Activated naive CD4-positive, alpha-beta T cell treated with anti-CD3 and anti-CD28 coated beads for 36 hours (primary cell): ENCODE data around the gene CAPRIN2. TPM values are rescaled to one million over a fixed set of nuclear protein-coding genes. Genes with fewer than 3 reads are reported as not detected.

Experiments
- CTCF ChIA-PET: fragments of 350-600 bp; sonication (Branson Sonifier 250); formaldehyde crosslinking; loops from one replicate; lab custom pipeline; 2021; ENCODE audit warnings: antibody characterized with exemption; lab: Charles Lee
- DNase-seq: peaks from one replicate; pipeline ENCODE4 v3.0.0-alpha.2; 2020
- H3K27ac Mint-ChIP-seq: one replicate; pipeline ENCODE4 v1.8.0; 2021; ENCODE audit warnings: mild to moderate bottlenecking, mixed read lengths
- H3K27me3 Mint-ChIP-seq: one replicate; pipeline ENCODE4 v1.8.0; 2021; ENCODE audit warnings: low read depth, mixed read lengths
- H3K36me3 Mint-ChIP-seq: one replicate; pipeline ENCODE4 v1.8.0; 2021; ENCODE audit warnings: low read depth, mixed read lengths
- H3K4me1 Mint-ChIP-seq: one replicate; pipeline ENCODE4 v1.8.0; 2021; ENCODE audit warnings: low read depth, mixed read lengths
- H3K4me3 Mint-ChIP-seq: one replicate; pipeline ENCODE4 v1.8.0; 2021; ENCODE audit warnings: mild to moderate bottlenecking, moderate library complexity, mixed read lengths
- H3K9me3 Mint-ChIP-seq: one replicate; pipeline ENCODE4 v1.8.0; 2021; ENCODE audit warnings: mixed read lengths
- intact Hi-C: fragments of 100-400 bp; cut with micrococcal nuclease; formaldehyde crosslinking; loops from one replicate; pipeline ENCODE4 v1.15.1; 2023
- total RNA-seq, 2 experiments: library from RNA; stranded (reverse); gene quantifications; one replicate each; pipeline ENCODE4 v1.2.3, GENCODE V29; 2021

Gene CAPRIN2
- total RNA-seq, 2 experiments from 2014 or later: 10.3 to 11.3 TPM

DNA sequence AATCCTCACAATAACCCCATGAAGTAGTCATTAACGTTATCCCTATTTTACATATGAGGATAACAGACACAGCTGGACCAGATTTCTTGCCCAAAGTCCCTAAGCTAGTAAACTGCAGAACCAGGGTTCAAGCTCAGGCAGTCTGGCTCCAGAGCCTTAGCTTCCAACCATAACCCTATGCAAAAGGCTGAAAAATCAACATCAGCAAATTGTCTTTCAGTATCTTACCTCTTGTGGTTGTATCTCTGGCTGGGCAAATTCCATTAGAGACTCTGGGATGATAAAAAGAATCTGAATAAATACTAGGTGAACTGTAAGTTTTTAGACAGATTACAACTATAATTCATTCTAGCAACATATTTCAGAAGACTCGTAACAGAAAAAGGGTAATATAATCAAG is 24.7 kb downstream of the CAPRIN2 start:
- H3K4me3 Mint-ChIP-seq: no peak overlapping the region
- H3K9me3 Mint-ChIP-seq: no peaks in the 10 kb centered on the region
- CTCF ChIA-PET: no interaction called here
- no peak for DNase-seq
- no peaks in the 10 kb centered on the region for H3K4me1 Mint-ChIP-seq
- peaks cover 15% of the 10 kb centered on the region for H3K36me3 Mint-ChIP-seq
- no peak overlapping the region for H3K27ac Mint-ChIP-seq
- no peaks in the 10 kb centered on the region for H3K27me3 Mint-ChIP-seq
- intact Hi-C loops: no loop called here

DNA sequence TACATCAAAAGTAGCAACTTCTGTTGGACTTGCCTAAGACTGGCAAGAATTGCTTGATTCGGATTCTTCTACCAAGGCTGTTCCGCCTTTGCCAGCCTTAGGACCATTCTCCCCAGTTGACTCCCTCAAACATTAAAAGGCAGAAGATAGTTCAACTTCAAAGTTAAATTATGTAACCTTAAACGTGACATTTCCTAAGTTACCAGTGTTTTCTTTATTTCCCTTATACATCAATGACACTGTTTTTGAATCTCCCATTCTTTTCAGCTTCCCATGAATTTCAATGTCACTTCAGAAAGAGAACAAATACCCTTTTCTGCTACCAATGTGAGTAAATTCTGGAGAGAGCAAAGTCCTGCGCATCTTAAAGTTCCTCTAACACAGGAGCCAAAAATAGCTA is 25.2 kb downstream of the CAPRIN2 start:
- intact Hi-C loops: no loop called here
- no peaks in the 10 kb centered on the region for H3K9me3 Mint-ChIP-seq
- H3K4me3 Mint-ChIP-seq: no peak overlapping the region
- no peaks in the 10 kb centered on the region for H3K4me1 Mint-ChIP-seq
- no peaks in the 10 kb centered on the region for H3K27me3 Mint-ChIP-seq
- DNase-seq: no peak
- CTCF ChIA-PET: no interaction called here
- no peak overlapping the region for H3K27ac Mint-ChIP-seq
- H3K36me3 Mint-ChIP-seq: peaks cover 15% of the 10 kb centered on the region

DNA sequence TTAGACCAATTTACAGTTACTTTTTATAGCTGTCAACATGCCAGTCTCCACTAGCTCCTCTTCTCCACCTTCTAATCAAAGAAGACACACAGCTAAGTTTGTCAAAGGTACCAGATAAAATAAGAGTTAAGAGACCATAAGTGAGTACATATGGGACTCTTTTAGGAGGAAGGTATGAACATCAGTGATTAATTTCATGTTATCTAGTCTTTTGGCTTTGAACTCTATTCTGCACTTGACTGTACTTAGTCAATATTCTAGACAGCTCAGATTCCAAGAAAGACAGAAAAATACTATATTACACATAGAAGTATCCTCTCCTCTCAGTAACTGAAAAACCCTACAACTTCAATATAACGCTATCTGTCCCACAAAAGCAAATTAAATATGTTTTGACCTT is 28.1 kb downstream of the CAPRIN2 start:
- DNase-seq: no peak
- CTCF ChIA-PET: no interaction called here
- H3K4me1 Mint-ChIP-seq: no peaks in the 10 kb centered on the region
- no peak overlapping the region for H3K4me3 Mint-ChIP-seq
- H3K9me3 Mint-ChIP-seq: no peaks in the 10 kb centered on the region
- no peaks in the 10 kb centered on the region for H3K27me3 Mint-ChIP-seq
- no peak overlapping the region for H3K27ac Mint-ChIP-seq
- intact Hi-C loops: no loop called here
- peaks cover 23% of the 10 kb centered on the region for H3K36me3 Mint-ChIP-seq

GRCh38 chr12:30725739-30726138 is 29.0 kb downstream of the CAPRIN2 start:
- Mint-ChIP-seq H3K9me3 (no peaks in the 10 kb centered on the region), H3K27ac (no peak overlapping the region), H3K36me3 (peaks cover 22% of the 10 kb centered on the region), H3K4me1 (no peaks in the 10 kb centered on the region), H3K27me3 (no peaks in the 10 kb centered on the region), H3K4me3 (no peak overlapping the region)
- DNase-seq: no peak
- CTCF ChIA-PET: interaction anchor here (1.3 to 1.4 kb wide), 2 partner anchors 28 to 30 kb away, joined by 3 read pairs; partner anchors contain the start of gene IPO8
- intact Hi-C loops: no loop called here

DNA sequence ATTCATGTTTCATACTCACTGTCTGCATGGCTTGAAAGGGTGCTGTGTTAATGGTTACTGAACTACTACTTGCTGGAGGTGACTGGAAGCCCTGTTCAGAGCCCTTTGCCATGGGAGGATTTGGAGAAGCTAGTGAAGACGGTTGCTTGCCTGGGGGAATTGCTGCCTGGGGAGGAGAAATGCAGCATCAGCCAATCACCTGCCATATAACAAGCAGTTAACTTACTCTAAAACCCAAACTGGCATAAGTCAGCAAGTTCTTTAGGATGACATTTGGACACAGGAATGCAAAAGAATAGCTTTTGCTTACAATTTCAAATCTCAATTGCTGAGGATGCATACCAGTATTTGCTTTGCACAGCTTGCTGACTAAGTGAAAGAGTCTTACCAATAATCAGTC is 35.7 kb downstream of the CAPRIN2 start:
- Mint-ChIP-seq H3K27ac (no peak overlapping the region), H3K4me1 (no peaks in the 10 kb centered on the region), H3K36me3 (peaks cover 14% of the 10 kb centered on the region), H3K9me3 (no peaks in the 10 kb centered on the region), H3K4me3 (no peak overlapping the region), H3K27me3 (no peaks in the 10 kb centered on the region)
- CTCF ChIA-PET: interaction anchor here (1.4 kb wide), 1 partner anchor 35 kb away, joined by 3 read pairs; no protein-coding TSS in a partner anchor
- intact Hi-C loops: no loop called here
- DNase-seq: no peak

DNA sequence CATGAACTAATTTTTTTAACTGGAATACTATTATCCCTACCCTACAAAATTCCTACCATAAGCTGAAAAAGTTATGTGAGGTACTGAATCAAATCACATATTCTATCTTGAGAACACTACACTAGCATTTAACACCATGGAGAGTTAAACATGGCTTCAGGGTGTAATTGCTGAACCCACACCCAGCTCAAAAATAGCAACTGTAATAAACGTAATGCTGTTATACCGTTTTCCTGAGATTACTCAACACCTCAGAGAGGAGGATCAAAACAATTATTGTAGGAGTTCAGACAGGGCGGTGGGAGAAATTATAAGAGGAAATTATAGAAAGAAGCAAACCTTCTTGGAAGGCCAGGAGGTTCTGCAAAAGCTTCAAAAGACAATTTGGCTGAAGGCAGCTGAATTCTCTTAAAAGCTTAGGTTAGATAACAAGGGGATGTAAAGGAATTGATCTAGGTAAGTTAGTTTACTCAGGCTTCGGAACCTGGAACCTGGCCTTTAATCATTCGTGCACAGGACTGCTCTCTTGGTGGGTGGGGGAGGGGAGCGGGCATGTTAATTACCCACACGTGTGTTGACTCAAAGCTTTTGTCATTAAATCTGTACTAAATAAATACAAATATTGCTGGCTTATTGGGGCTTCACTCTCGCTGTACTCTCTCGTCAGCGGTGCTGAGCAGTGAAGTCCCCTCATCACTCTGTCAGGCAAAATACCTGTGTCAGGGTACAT is 47.0 kb downstream of the CAPRIN2 start:
- H3K4me1 Mint-ChIP-seq: no peaks in the 10 kb centered on the region
- DNase-seq: no peak
- no peaks in the 10 kb centered on the region for H3K9me3 Mint-ChIP-seq
- no peak overlapping the region for H3K4me3 Mint-ChIP-seq
- intact Hi-C loops: no loop called here
- H3K27ac Mint-ChIP-seq: no peak overlapping the region
- peaks cover 8% of the 10 kb centered on the region for H3K36me3 Mint-ChIP-seq
- no peaks in the 10 kb centered on the region for H3K27me3 Mint-ChIP-seq
- CTCF ChIA-PET: no interaction called here

DNA sequence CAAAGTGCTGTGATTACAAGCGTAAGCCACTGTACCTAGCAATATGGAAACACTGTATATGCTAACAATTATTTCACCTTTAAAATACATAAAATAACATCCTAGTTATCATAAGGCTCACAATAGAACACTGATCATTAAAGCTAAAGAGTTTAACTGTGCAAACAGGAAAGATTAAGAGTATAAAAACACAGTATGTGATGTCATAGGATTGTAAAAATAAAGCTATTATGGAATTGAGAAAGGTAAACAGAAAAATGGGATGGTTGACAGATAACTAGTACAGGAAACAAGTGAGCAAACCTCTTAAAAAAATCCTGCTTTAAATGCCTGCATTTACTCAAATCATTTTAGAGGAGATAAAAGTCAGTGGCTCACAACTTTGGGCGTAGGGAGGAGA is 48.3 kb downstream of the CAPRIN2 start:
- Mint-ChIP-seq H3K4me1 (no peaks in the 10 kb centered on the region), H3K27me3 (no peaks in the 10 kb centered on the region), H3K27ac (no peak overlapping the region), H3K4me3 (no peak overlapping the region), H3K36me3 (peaks cover 6% of the 10 kb centered on the region), H3K9me3 (no peaks in the 10 kb centered on the region)
- no peak for DNase-seq
- intact Hi-C loops: no loop called here
- CTCF ChIA-PET: interaction anchor here (1.1 kb wide), 1 partner anchor 11 kb away, joined by 3 read pairs; the partner anchor contains the start of gene IPO8

GRCh38 chr12:30701056-30701455 is 53.7 kb downstream of the CAPRIN2 start:
- Mint-ChIP-seq H3K4me3 (no peak overlapping the region), H3K36me3 (no peaks in the 10 kb centered on the region), H3K4me1 (peaks cover 5% of the 10 kb centered on the region), H3K9me3 (no peaks in the 10 kb centered on the region), H3K27me3 (peaks cover 2% of the 10 kb centered on the region), H3K27ac (no peak overlapping the region)
- intact Hi-C loops: no loop called here
- CTCF ChIA-PET: interaction anchor here (0.6 to 2.2 kb wide), 3 partner anchors 9 to 1334 kb away, joined by 3 to 9 read pairs (median 4); no protein-coding TSS in a partner anchor
- DNase-seq: no peak

- Mint-ChIP-seq H3K9me3 (no peaks in the 10 kb centered on the region), H3K4me3 (no peak overlapping the region), H3K27ac (no peak overlapping the region), H3K36me3 (no peaks in the 10 kb centered on the region), H3K27me3 (peaks cover 2% of the 10 kb centered on the region), H3K4me1 (peaks cover 5% of the 10 kb centered on the region)
- CTCF ChIA-PET: interaction anchor here (0.6 to 2.2 kb wide), 3 partner anchors 8 to 1333 kb away, joined by 3 to 9 read pairs (median 4); no protein-coding TSS in a partner anchor
- intact Hi-C loops: no loop called here
- DNase-seq: no peak
These were observed 54.4 kb downstream of the CAPRIN2 start for GRCh38 chr12:30700216-30700900.

DNA sequence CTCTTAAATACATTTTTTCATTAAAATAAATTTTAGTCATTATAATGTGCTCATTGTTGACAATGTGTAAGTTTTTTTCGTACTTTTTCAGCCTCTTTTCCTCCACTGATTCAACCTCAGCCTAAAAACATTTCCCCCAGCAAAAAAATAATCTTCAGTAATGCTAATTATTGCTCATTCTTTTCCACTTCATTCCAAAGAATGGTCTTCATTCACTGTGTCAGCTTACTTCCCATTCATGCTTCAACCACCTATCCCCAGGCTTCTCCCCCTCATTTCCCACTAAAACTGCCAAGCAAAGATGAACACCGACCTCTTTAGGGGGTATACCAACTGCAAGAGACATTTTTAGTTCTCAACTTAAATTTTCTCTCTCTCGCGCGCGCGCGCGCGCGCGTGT is 56.4 kb downstream of the CAPRIN2 start:
- no peaks in the 10 kb centered on the region for H3K36me3 Mint-ChIP-seq
- no peak for DNase-seq
- no peak overlapping the region for H3K4me3 Mint-ChIP-seq
- CTCF ChIA-PET: interaction anchor here (0.5 kb wide), 1 partner anchor 370 kb away, joined by 3 read pairs; no protein-coding TSS in a partner anchor
- H3K9me3 Mint-ChIP-seq: no peaks in the 10 kb centered on the region
- peaks cover 2% of the 10 kb centered on the region for H3K27me3 Mint-ChIP-seq
- H3K4me1 Mint-ChIP-seq: peaks cover 18% of the 10 kb centered on the region
- intact Hi-C loops: loop anchor here (5.0 to 10.0 kb wide), 2 partner anchors 506 to 624 kb away; no protein-coding TSS in a partner anchor
- H3K27ac Mint-ChIP-seq: no peak overlapping the region

DNA sequence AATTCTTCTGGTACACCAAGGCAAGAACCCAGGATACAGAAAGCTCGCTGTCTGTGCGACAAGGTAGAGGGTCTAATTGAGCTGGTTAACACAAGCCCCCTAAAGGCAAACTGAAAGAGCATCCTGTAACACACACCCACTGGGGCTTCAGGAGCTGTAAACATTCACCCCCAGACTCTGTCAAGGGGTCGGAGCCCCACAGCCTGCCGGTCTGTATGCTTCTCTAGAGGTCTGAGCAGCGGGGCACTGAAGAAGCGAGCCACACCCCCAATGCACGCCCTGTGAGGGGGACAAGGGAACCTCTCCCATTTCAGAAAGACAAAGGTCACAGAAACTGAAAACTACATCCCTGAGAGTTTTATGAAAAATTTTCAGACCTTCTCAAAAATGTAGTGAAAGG is 57.8 kb downstream of the CAPRIN2 start:
- Mint-ChIP-seq H3K27me3 (peaks cover 2% of the 10 kb centered on the region), H3K36me3 (peaks cover 3% of the 10 kb centered on the region), H3K4me1 (peaks cover 30% of the 10 kb centered on the region), H3K27ac (no peak overlapping the region), H3K9me3 (no peaks in the 10 kb centered on the region), H3K4me3 (no peak overlapping the region)
- CTCF ChIA-PET: interaction anchor here (2.2 kb wide), 1 partner anchor 56 kb away, joined by 7 read pairs; no protein-coding TSS in a partner anchor
- no peak for DNase-seq
- intact Hi-C loops: loop anchor here (5.0 to 10.0 kb wide), 2 partner anchors 508 to 625 kb away; no protein-coding TSS in a partner anchor

GRCh38 chr12:30696486-30696885 is 58.3 kb downstream of the CAPRIN2 start:
- peaks cover 2% of the 10 kb centered on the region for H3K27me3 Mint-ChIP-seq
- no peaks in the 10 kb centered on the region for H3K9me3 Mint-ChIP-seq
- peaks cover 3% of the 10 kb centered on the region for H3K36me3 Mint-ChIP-seq
- H3K27ac Mint-ChIP-seq: peak overlapping the region; percentile 92
- CTCF ChIA-PET: interaction anchor here (1.4 to 2.2 kb wide), 2 partner anchors 57 to 58 kb away, joined by 4 to 7 read pairs; partner anchors contain the start of gene CAPRIN2
- intact Hi-C loops: loop anchor here (5.0 to 10.0 kb wide), 2 partner anchors 508 to 626 kb away; no protein-coding TSS in a partner anchor
- H3K4me3 Mint-ChIP-seq: peak overlapping the region; percentile 93
- peaks cover 32% of the 10 kb centered on the region for H3K4me1 Mint-ChIP-seq
- DNase-seq: no peak
